Muscle of arm (tissue), 12 donors: ENCODE results near the gene SLC25A52. TPM values are rescaled to one million over a fixed set of nuclear protein-coding genes. Genes with fewer than 3 reads are reported as not detected.

ENCODE experiments used
- polyA plus RNA-seq, 12 donors: library from polyadenylated mRNA; unstranded; fragments of 120-200 nt; gene quantifications; one replicate each; pipeline ENCODE4 v1.2.1, GENCODE V29; 2013; ENCODE audit not compliant: insufficient read length in 12 of 12

The SLC25A52 gene
- polyA plus RNA-seq, 12 donors: 0.15 to 0.45 (median 0.24) TPM; not detected in 2

Other genes with a start within 250 kb of the SLC25A52 start
- 100 to 1,000 TPM in 1 of 12 donors, 10 to 100 TPM in 1, 1 to 10 TPM in 2, under 1 TPM in 5, not detected in 3; 0.22 to 305 (median 0.60) TPM for gene TTR, start 169.0 kb downstream of the SLC25A52 start, polyA plus RNA-seq
- gene B4GALT6, start 76.3 kb downstream of the SLC25A52 start, polyA plus RNA-seq: 10 to 100 TPM in 10 of 12 donors, 1 to 10 TPM in 1, not detected in 1; 9.6 to 16.1 (median 12.8) TPM
- 10 to 100 TPM in 11 of 12 donors, not detected in 1; 28.4 to 51.5 (median 36.8) TPM for gene TRAPPC8, start 182.2 kb upstream of the SLC25A52 start, polyA plus RNA-seq